CD14-positive monocyte (primary cell): Measurements from ENCODE around the gene PDE1C. TPM values are rescaled to one million over a fixed set of nuclear protein-coding genes. Genes with fewer than 3 reads are reported as not detected.

Experiments
- DNase-seq, 3 donors: peaks; one replicate each; pipeline ENCODE4 v3.0.0-alpha.2; 2011 to 2022
- H2AFZ ChIP-seq: 2 replicates; pipeline ENCODE4 v1.6.0; 2012; ENCODE audit warnings: mild to moderate bottlenecking, low read depth, low read length, inconsistent platforms; ENCODE audit not compliant: insufficient read depth, poor library complexity, severe bottlenecking
- H3K27ac ChIP-seq, 2 donors: 1 replicate in 1 of 2; 2 replicates in 1 of 2; pipeline ENCODE4 v1.5.1; 2012 to 2013; ENCODE audit warnings: low read length in 2 of 2, control low read depth in 1 of 2, inconsistent platforms in 1 of 2, low read depth in 1 of 2, mild to moderate bottlenecking in 1 of 2
- H3K27me3 ChIP-seq, 2 donors: one replicate each; pipeline versions ENCODE4 v1.6.0 to v1.6.1; 2011 to 2013; ENCODE audit warnings: low read length in 2 of 2; ENCODE audit not compliant: control insufficient read depth in 2 of 2, insufficient read depth in 2 of 2
- H3K36me3 ChIP-seq, 2 donors: replicated peaks in 1 of 2; 1 replicate in 1 of 2; 2 replicates in 1 of 2; pipeline versions ENCODE4 v1.5.1 to v1.6.1; 2012 to 2013; ENCODE audit warnings: low read length in 2 of 2, control low read depth in 1 of 2, inconsistent platforms in 1 of 2, mild to moderate bottlenecking in 1 of 2; ENCODE audit not compliant: insufficient read depth in 2 of 2, control insufficient read depth in 1 of 2
- H3K4me1 ChIP-seq, 2 donors: 1 replicate in 1 of 2; 2 replicates in 1 of 2; pipeline versions ENCODE4 v1.5.1 to v1.6.1; 2012 to 2013; ENCODE audit warnings: low read length in 2 of 2, control low read depth in 1 of 2, inconsistent platforms in 1 of 2, mild to moderate bottlenecking in 1 of 2, moderate library complexity in 1 of 2; ENCODE audit not compliant: insufficient read depth in 2 of 2, control insufficient read depth in 1 of 2
- H3K4me2 ChIP-seq: replicated peaks from 2 replicates; pipeline ENCODE3; 2012; ENCODE audit warnings: low read length, moderate library complexity, mild to moderate bottlenecking; ENCODE audit not compliant: poor library complexity, severe bottlenecking; ENCODE audit errors: extremely low read depth
- H3K4me3 ChIP-seq, 3 experiments: fragments of 200-600 bp in 1 of 3; sonication (generic) in 1 of 3; replicated peaks in 1 of 3; 1 replicate in 2 of 3; 2 replicates in 1 of 3; pipeline ENCODE4 v1.5.1; 2011 to 2013; ENCODE audit warnings: low read length in 3 of 3, mild to moderate bottlenecking in 3 of 3, control low read depth in 2 of 3, low read depth in 2 of 3, inconsistent platforms in 1 of 3, moderate library complexity in 1 of 3
- H3K79me2 ChIP-seq: 2 replicates; pipeline ENCODE4 v1.6.0; 2012; ENCODE audit warnings: mild to moderate bottlenecking, control low read depth, inconsistent platforms, low read length, moderate library complexity; ENCODE audit not compliant: insufficient read depth
- H3K9ac ChIP-seq: 2 replicates; pipeline ENCODE4 v1.6.0; 2017; ENCODE audit warnings: low read length, mild to moderate bottlenecking; ENCODE audit not compliant: insufficient read depth, poor library complexity, severe bottlenecking
- H3K9me3 ChIP-seq, 2 donors: replicated peaks in 1 of 2; 1 replicate in 1 of 2; 2 replicates in 1 of 2; pipeline versions ENCODE4 v1.5.1 to v1.6.1; 2012 to 2013; ENCODE audit warnings: low read length in 2 of 2, control low read depth in 1 of 2; ENCODE audit not compliant: control insufficient read depth in 1 of 2, insufficient read depth in 1 of 2
- H4K20me1 ChIP-seq: 2 replicates; pipeline ENCODE4 v1.6.0; 2012; ENCODE audit warnings: mild to moderate bottlenecking, low read length, control low read depth, moderate library complexity; ENCODE audit not compliant: insufficient read depth
- H3K27ac Mint-ChIP-seq, 7 donors: one replicate each; pipeline ENCODE4 v1.8.0; 2020; ENCODE audit warnings: mild to moderate bottlenecking in 7 of 7, mixed read lengths in 7 of 7, moderate library complexity in 6 of 7, inconsistent platforms in 2 of 7
- H3K27me3 Mint-ChIP-seq, 3 donors: one replicate each; pipeline ENCODE4 v1.8.0; 2021 to 2022; ENCODE audit warnings: low read depth in 3 of 3, mild to moderate bottlenecking in 3 of 3, mixed read lengths in 3 of 3, moderate library complexity in 3 of 3, inconsistent platforms in 1 of 3
- H3K36me3 Mint-ChIP-seq, 2 donors: one replicate each; pipeline ENCODE4 v1.8.0; 2020; ENCODE audit warnings: mixed read lengths in 2 of 2, inconsistent platforms in 1 of 2, mild to moderate bottlenecking in 1 of 2
- H3K4me1 Mint-ChIP-seq: one replicate; pipeline ENCODE4 v1.8.0; 2020; ENCODE audit warnings: mild to moderate bottlenecking, mixed read lengths
- H3K4me3 Mint-ChIP-seq, 2 donors: one replicate each; pipeline ENCODE4 v1.8.0; 2020; ENCODE audit warnings: mild to moderate bottlenecking in 2 of 2, mixed read lengths in 2 of 2, moderate library complexity in 1 of 2
- H3K9me3 Mint-ChIP-seq, 7 donors: one replicate each; pipeline ENCODE4 v1.8.0; 2020 to 2022; ENCODE audit warnings: mixed read lengths in 7 of 7, mild to moderate bottlenecking in 6 of 7, moderate library complexity in 6 of 7, inconsistent platforms in 2 of 7
- WGBS: methylation state at CpG from one replicate; pipeline ENCODE4 v1.1.5; 2013; ENCODE audit warnings: missing lambda C conversion rate; ENCODE audit not compliant: insufficient coverage; 5-methylcytosine and 5-hydroxymethylcytosine counted together
- intact Hi-C, 2 donors: fragments of 100-400 bp; cut with micrococcal nuclease; formaldehyde crosslinking; loops; one replicate each; pipeline versions ENCODE4 v1.15.0 to v1.15.1; 2023
- polyA plus RNA-seq, 3 donors: library from polyadenylated mRNA; depleted of rRNA in 1 of 3; unstranded in 2 of 3; stranded (reverse) in 1 of 3; fragments of 300-500 nt in 2 of 3; fragments of >200 nt in 1 of 3; fragmentation: Illumina TruSeq in 2 of 3; gene quantifications; 1 replicate in 2 of 3; 2 replicates in 1 of 3; pipeline ENCODE4 v1.2.3, GENCODE V29; 2012 to 2021
- TF ChIP-seq, protein P1 (sequence below): fragments of 200-600 bp; IDR thresholded peaks from one replicate; pipeline ENCODE4 v1.8.0; 2022; ENCODE audit warnings: antibody characterized with exemption, mild to moderate bottlenecking

PDE1C gene
- polyA plus RNA-seq, 3 donors, result not detected

DNA sequence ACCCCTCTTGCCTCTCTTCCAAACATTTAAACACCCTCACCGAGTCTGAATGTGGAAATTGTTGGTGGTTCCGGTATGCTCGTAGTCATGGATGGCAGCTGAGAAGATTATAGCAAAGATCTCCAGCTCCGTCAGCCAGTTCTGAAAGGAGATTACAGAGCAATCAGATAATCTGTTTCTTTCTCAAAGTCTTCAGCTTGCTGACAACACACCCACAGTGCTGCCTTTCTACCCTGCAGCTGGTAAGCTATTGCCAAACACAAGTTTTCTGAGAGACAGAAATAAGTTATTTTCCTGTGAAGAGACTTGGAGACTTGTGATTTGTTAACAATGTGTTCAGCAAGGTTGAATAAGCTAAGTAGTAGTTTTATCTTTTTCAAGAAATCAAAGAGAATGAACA lies 219.6 kb downstream of the PDE1C start:
- Histone ChIP-seq H4K20me1 (no peaks in the 10 kb centered on the region), H3K79me2 (no peaks in the 10 kb centered on the region), H3K9ac (no peak overlapping the region), H3K4me3 (no peak overlapping the region), H3K27ac (no peak overlapping the region), H2AFZ (no peak overlapping the region), H3K27me3 (no peaks in the 10 kb centered on the region), H3K9me3 (no peaks in the 10 kb centered on the region), H3K4me2 (no peak overlapping the region), H3K4me1 (no peaks in the 10 kb centered on the region), H3K36me3 (no peaks in the 10 kb centered on the region)
- Mint-ChIP-seq H3K27ac (no peak overlapping the region), H3K9me3 (peaks cover 0 to 4% (median 0%) of the 10 kb centered on the region in 7 donors), H3K36me3 (no peaks in the 10 kb centered on the region), H3K27me3 (peaks cover 0 to 2% (median 1%) of the 10 kb centered on the region in 3 donors), H3K4me3 (no peak overlapping the region), H3K4me1 (no peaks in the 10 kb centered on the region)
- WGBS, result no CpG with 5 or more reads among the region's 4 CpGs
- intact Hi-C loops, result no loop called here
- TF ChIP-seq, protein P1, sequence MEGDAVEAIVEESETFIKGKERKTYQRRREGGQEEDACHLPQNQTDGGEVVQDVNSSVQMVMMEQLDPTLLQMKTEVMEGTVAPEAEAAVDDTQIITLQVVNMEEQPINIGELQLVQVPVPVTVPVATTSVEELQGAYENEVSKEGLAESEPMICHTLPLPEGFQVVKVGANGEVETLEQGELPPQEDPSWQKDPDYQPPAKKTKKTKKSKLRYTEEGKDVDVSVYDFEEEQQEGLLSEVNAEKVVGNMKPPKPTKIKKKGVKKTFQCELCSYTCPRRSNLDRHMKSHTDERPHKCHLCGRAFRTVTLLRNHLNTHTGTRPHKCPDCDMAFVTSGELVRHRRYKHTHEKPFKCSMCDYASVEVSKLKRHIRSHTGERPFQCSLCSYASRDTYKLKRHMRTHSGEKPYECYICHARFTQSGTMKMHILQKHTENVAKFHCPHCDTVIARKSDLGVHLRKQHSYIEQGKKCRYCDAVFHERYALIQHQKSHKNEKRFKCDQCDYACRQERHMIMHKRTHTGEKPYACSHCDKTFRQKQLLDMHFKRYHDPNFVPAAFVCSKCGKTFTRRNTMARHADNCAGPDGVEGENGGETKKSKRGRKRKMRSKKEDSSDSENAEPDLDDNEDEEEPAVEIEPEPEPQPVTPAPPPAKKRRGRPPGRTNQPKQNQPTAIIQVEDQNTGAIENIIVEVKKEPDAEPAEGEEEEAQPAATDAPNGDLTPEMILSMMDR, result no peak
- DNase-seq, result no peak

DNA sequence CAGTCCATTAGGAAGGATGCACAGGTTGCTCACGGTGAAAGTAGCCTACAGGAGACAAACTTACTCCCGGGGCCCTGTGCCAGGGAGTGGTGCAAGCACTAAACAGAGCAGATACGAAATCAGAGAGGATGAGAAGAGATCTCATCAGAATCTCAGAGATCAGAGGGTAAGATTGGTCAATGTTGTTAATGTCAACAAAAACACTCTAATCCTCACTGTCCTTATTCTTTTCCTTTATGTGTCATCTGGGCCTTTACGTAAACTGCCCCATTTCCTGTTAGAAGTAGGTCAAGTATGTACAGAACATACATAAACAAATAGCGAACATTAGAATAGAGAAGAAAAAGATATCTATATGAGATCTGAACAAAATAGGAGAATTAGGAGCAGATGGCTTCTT lies 220.1 kb downstream of the PDE1C start:
- Histone ChIP-seq H3K9ac (no peak overlapping the region), H3K4me2 (no peak overlapping the region), H3K4me3 (no peak overlapping the region), H3K27ac (no peak overlapping the region), H3K9me3 (no peaks in the 10 kb centered on the region), H3K4me1 (no peaks in the 10 kb centered on the region), H3K27me3 (no peaks in the 10 kb centered on the region), H4K20me1 (no peaks in the 10 kb centered on the region), H3K79me2 (no peaks in the 10 kb centered on the region), H3K36me3 (no peaks in the 10 kb centered on the region), H2AFZ (no peak overlapping the region)
- Mint-ChIP-seq H3K36me3 (no peaks in the 10 kb centered on the region), H3K4me1 (no peaks in the 10 kb centered on the region), H3K27me3 (peaks cover 0 to 2% (median 1%) of the 10 kb centered on the region in 3 donors), H3K27ac (no peak overlapping the region), H3K9me3 (peaks cover 0 to 7% (median 3%) of the 10 kb centered on the region in 7 donors), H3K4me3 (no peak overlapping the region)
- DNase-seq, result no peak
- intact Hi-C loops, result no loop called here
- 100% methylated on average over 1 of the region's 5 CpGs for WGBS
- TF ChIP-seq, protein P1, result no peak
